ENCODE measurements around the gene ENDOV. TPM values are rescaled to one million over a fixed set of nuclear protein-coding genes. Genes with fewer than 3 reads are reported as not detected.

ENDOV gene
- total and polyA plus RNA-seq, 4 donors, result 5.7 to 11.9 (median 8.3) TPM

DNA sequence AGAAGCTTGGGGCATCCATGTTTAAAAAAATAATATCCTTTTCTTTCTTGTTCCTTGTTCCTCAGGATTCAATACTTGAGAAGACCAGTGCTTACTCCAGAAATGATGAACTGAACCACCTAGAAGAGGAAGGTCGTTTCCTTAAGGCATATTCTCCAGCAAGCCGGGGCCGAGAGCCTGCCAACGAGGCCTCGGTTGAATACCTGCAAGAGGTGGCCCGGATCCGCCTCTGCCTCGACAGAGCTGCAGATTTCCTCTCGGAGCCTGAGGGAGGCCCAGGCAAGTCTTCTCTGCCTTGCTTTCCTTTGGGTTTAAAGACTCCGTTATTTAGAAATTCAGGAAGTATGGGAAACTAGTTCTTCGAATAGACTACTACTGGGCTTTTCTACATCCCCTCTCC, 42.5 kb upstream of the ENDOV start:
- Histone ChIP-seq H3K4me3 (ENCODE audit: low read depth in 1 of 3, low read length in 3 of 3) (no peak overlapping the region), H3K4me1 (ENCODE audit: control insufficient read depth in 4 of 4, insufficient read depth in 4 of 4, low read length in 3 of 4) (no peaks in the 10 kb centered on the region), H3K9me3 (ENCODE audit: control insufficient read depth in 4 of 4, low read length in 3 of 4) (no peaks in the 10 kb centered on the region), H3K27ac (ENCODE audit: low read depth in 1 of 2, low read length in 2 of 2) (no peak overlapping the region), H3K36me3 (ENCODE audit: control insufficient read depth in 4 of 4, insufficient read depth in 3 of 4, low read depth in 1 of 4, low read length in 3 of 4) (peaks cover 30 to 93% (median 81%) of the 10 kb centered on the region in 4 donors), H3K9ac (ENCODE audit: low read depth in 1 of 2, low read length in 2 of 2) (no peak overlapping the region), H3K27me3 (ENCODE audit: control insufficient read depth in 4 of 4, insufficient read depth in 4 of 4, low read length in 3 of 4) (no peaks in the 10 kb centered on the region)
- 94% methylated on average over 11 of the region's 11 CpGs for WGBS
- no peak for DNase-seq (ENCODE audit: low spot score)
- TF ChIP-seq, protein P1, sequence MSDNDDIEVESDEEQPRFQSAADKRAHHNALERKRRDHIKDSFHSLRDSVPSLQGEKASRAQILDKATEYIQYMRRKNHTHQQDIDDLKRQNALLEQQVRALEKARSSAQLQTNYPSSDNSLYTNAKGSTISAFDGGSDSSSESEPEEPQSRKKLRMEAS (IDR thresholded peaks at IDR 0.05), result no peak
- TF ChIP-seq NR2F2 (IDR thresholded peaks at IDR 0.05) (no peak), GABPA (IDR thresholded peaks at IDR 0.05 in 1 of 2, conservative IDR thresholded peaks at IDR 0.05 in 1 of 2) (no peak), JUND (IDR thresholded peaks at IDR 0.05) (no peak), EGR1 (IDR thresholded peaks at IDR 0.05; ENCODE audit: low read depth in 2 of 2) (no peak), RAD21 (IDR thresholded peaks at IDR 0.05) (no peak), FOXA2 (IDR thresholded peaks at IDR 0.05) (no peak), SP1 (IDR thresholded peaks at IDR 0.05) (no peak), YY1 (IDR thresholded peaks at IDR 0.05) (no peak), HNF4G (IDR thresholded peaks at IDR 0.05) (no peak), RXRA (IDR thresholded peaks at IDR 0.05) (no peak), TAF1 (conservative IDR thresholded peaks at IDR 0.05) (no peak), HNF4A (conservative IDR thresholded peaks at IDR 0.05) (no peak), FOXA1 (IDR thresholded peaks at IDR 0.05) (no peak)
- TF ChIP-seq, protein P2, sequence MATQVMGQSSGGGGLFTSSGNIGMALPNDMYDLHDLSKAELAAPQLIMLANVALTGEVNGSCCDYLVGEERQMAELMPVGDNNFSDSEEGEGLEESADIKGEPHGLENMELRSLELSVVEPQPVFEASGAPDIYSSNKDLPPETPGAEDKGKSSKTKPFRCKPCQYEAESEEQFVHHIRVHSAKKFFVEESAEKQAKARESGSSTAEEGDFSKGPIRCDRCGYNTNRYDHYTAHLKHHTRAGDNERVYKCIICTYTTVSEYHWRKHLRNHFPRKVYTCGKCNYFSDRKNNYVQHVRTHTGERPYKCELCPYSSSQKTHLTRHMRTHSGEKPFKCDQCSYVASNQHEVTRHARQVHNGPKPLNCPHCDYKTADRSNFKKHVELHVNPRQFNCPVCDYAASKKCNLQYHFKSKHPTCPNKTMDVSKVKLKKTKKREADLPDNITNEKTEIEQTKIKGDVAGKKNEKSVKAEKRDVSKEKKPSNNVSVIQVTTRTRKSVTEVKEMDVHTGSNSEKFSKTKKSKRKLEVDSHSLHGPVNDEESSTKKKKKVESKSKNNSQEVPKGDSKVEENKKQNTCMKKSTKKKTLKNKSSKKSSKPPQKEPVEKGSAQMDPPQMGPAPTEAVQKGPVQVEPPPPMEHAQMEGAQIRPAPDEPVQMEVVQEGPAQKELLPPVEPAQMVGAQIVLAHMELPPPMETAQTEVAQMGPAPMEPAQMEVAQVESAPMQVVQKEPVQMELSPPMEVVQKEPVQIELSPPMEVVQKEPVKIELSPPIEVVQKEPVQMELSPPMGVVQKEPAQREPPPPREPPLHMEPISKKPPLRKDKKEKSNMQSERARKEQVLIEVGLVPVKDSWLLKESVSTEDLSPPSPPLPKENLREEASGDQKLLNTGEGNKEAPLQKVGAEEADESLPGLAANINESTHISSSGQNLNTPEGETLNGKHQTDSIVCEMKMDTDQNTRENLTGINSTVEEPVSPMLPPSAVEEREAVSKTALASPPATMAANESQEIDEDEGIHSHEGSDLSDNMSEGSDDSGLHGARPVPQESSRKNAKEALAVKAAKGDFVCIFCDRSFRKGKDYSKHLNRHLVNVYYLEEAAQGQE (IDR thresholded peaks at IDR 0.05), result no peak
- TF ChIP-seq, protein P3, sequence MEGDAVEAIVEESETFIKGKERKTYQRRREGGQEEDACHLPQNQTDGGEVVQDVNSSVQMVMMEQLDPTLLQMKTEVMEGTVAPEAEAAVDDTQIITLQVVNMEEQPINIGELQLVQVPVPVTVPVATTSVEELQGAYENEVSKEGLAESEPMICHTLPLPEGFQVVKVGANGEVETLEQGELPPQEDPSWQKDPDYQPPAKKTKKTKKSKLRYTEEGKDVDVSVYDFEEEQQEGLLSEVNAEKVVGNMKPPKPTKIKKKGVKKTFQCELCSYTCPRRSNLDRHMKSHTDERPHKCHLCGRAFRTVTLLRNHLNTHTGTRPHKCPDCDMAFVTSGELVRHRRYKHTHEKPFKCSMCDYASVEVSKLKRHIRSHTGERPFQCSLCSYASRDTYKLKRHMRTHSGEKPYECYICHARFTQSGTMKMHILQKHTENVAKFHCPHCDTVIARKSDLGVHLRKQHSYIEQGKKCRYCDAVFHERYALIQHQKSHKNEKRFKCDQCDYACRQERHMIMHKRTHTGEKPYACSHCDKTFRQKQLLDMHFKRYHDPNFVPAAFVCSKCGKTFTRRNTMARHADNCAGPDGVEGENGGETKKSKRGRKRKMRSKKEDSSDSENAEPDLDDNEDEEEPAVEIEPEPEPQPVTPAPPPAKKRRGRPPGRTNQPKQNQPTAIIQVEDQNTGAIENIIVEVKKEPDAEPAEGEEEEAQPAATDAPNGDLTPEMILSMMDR (IDR thresholded peaks at IDR 0.05; ENCODE audit: low read depth, low read length, missing input control), result no peak
- TF ChIP-seq, protein P4, sequence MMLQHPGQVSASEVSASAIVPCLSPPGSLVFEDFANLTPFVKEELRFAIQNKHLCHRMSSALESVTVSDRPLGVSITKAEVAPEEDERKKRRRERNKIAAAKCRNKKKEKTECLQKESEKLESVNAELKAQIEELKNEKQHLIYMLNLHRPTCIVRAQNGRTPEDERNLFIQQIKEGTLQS (IDR thresholded peaks at IDR 0.05), result no peak
- TF ChIP-seq, protein P5, sequence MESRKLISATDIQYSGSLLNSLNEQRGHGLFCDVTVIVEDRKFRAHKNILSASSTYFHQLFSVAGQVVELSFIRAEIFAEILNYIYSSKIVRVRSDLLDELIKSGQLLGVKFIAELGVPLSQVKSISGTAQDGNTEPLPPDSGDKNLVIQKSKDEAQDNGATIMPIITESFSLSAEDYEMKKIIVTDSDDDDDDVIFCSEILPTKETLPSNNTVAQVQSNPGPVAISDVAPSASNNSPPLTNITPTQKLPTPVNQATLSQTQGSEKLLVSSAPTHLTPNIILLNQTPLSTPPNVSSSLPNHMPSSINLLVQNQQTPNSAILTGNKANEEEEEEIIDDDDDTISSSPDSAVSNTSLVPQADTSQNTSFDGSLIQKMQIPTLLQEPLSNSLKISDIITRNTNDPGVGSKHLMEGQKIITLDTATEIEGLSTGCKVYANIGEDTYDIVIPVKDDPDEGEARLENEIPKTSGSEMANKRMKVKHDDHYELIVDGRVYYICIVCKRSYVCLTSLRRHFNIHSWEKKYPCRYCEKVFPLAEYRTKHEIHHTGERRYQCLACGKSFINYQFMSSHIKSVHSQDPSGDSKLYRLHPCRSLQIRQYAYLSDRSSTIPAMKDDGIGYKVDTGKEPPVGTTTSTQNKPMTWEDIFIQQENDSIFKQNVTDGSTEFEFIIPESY (IDR thresholded peaks at IDR 0.05), result no peak

All from liver (tissue), 9 donors.